Endothelial cell of umbilical vein (primary cell): Measurements from ENCODE around the gene SLC22A23. TPM values are rescaled to one million over a fixed set of nuclear protein-coding genes. Genes with fewer than 3 reads are reported as not detected.

Source experiments
- BruUV-seq: library from RNA; stranded (reverse); fragments of 400-500 nt; replicated peaks from 2 replicates; lab custom pipeline; 2021; lab: Mats Ljungman, UMichigan
- CTCF ChIA-PET: fragments of 300-600, 350-600 bp; sonication (Branson Sonifier 250); formaldehyde crosslinking; loops from one replicate; lab custom pipeline; 2021; ENCODE audit warnings: antibody characterized with exemption, inconsistent platforms; lab: Charles Lee
- POLR2A ChIA-PET: fragments of 300-600, 350-600 bp; sonication (Branson Sonifier 250); formaldehyde crosslinking; loops from one replicate; lab custom pipeline; 2021; ENCODE audit warnings: antibody characterized with exemption, inconsistent platforms; lab: Charles Lee
- DNase-seq: peaks from one replicate; pipeline ENCODE4 v3.0.0-alpha.2; 2011; ENCODE audit warnings: low read depth, low spot score
- FAIRE-seq: peaks from 2 replicates; lab custom pipeline; 2011; peaks lifted over from hg19 to GRCh38; lab: Jason Lieb, UNC
- H2AFZ ChIP-seq: 2 replicates; pipeline ENCODE4 v1.6.0; 2012; ENCODE audit warnings: low read depth, low read length, control low read depth, inconsistent platforms
- H3K27ac ChIP-seq: 2 replicates; pipeline ENCODE4 v1.5.1; 2011; ENCODE audit warnings: low read depth, mild to moderate bottlenecking, control low read depth, low read length, moderate library complexity; ENCODE audit not compliant: insufficient read depth
- H3K27me3 ChIP-seq, 2 experiments: 2 replicates each; pipeline versions ENCODE4 v1.6.0 to v1.6.1; 2011; ENCODE audit warnings: low read length in 2 of 2, mixed read lengths in 1 of 2; ENCODE audit not compliant: control insufficient read depth in 2 of 2, insufficient read depth in 2 of 2
- H3K36me3 ChIP-seq, 2 experiments: 2 replicates in 1 of 2; 3 replicates in 1 of 2; pipeline ENCODE4 v1.5.1; 2011; ENCODE audit warnings: low read length in 2 of 2, mild to moderate bottlenecking in 1 of 2, moderate library complexity in 1 of 2; ENCODE audit not compliant: control insufficient read depth in 2 of 2, insufficient read depth in 2 of 2; ENCODE audit errors: extremely low read depth in 1 of 2
- H3K4me1 ChIP-seq: 3 replicates; pipeline ENCODE4 v1.5.1; 2011; ENCODE audit warnings: mild to moderate bottlenecking, low read length; ENCODE audit not compliant: control insufficient read depth, insufficient read depth; ENCODE audit errors: extremely low read depth
- H3K4me2 ChIP-seq: 2 replicates; pipeline ENCODE4 v1.6.1; 2011; ENCODE audit warnings: low read length, control low read depth, mixed read lengths; ENCODE audit not compliant: insufficient read depth
- H3K4me3 ChIP-seq, 3 experiments: fragments of 200-600 bp in 1 of 3; sonication (generic), shearing (Covaris generic) in 1 of 3; replicated peaks in 1 of 3; 2 replicates each; pipeline ENCODE4 v1.5.1; 2011 to 2016; ENCODE audit warnings: control low read depth in 3 of 3, low read length in 3 of 3, mild to moderate bottlenecking in 2 of 3, inconsistent platforms in 1 of 3, low read depth in 1 of 3, moderate library complexity in 1 of 3; ENCODE audit not compliant: insufficient read depth in 1 of 3
- H3K79me2 ChIP-seq: 2 replicates; pipeline ENCODE4 v1.6.0; 2012; ENCODE audit warnings: low read length, inconsistent platforms; ENCODE audit not compliant: control insufficient read depth, insufficient read depth
- H3K9ac ChIP-seq: replicated peaks from 2 replicates; pipeline ENCODE3; 2011; ENCODE audit warnings: low read length, control low read depth; ENCODE audit not compliant: insufficient read depth; ENCODE audit errors: extremely low read depth
- H3K9me1 ChIP-seq: replicated peaks from 3 replicates; pipeline ENCODE4 v1.6.0; 2011; ENCODE audit warnings: mild to moderate bottlenecking, low read length; ENCODE audit not compliant: control insufficient read depth, insufficient read depth; ENCODE audit errors: extremely low read depth
- H3K9me3 ChIP-seq: replicated peaks from 2 replicates; pipeline ENCODE4 v1.5.1; 2012; ENCODE audit warnings: low read length, inconsistent platforms; ENCODE audit not compliant: control insufficient read depth, insufficient read depth
- H4K20me1 ChIP-seq: replicated peaks from 2 replicates; pipeline ENCODE3; 2011; ENCODE audit warnings: mild to moderate bottlenecking, low read length; ENCODE audit not compliant: control insufficient read depth, insufficient read depth; ENCODE audit errors: extremely low read depth
- EZH2 ChIP-seq: IDR thresholded peaks from 2 replicates; pipeline ENCODE4 v1.6.1; 2012; ENCODE audit warnings: borderline replicate concordance, low read depth, mild to moderate bottlenecking, moderate library complexity, low read length, inconsistent platforms; ENCODE audit not compliant: severe bottlenecking
- FOS ChIP-seq: IDR thresholded peaks from 2 replicates; pipeline ENCODE4 v1.6.1; 2011; ENCODE audit warnings: mild to moderate bottlenecking, low read length, moderate library complexity, borderline replicate concordance; ENCODE audit not compliant: insufficient read depth
- GATA2 ChIP-seq: IDR thresholded peaks from 2 replicates; pipeline ENCODE4 v1.7.0; 2011; ENCODE audit warnings: low read depth, mild to moderate bottlenecking, moderate library complexity, mixed read lengths, low read length; ENCODE audit not compliant: insufficient read length, insufficient read depth
- JUN ChIP-seq: IDR thresholded peaks from 2 replicates; pipeline ENCODE4 v1.6.1; 2011; ENCODE audit warnings: borderline replicate concordance, low read depth; ENCODE audit not compliant: insufficient read length, insufficient read depth
- MYC ChIP-seq: IDR thresholded peaks from one replicate; pipeline ENCODE4 v1.6.1; 2011; ENCODE audit warnings: mild to moderate bottlenecking, low read depth, low read length
- POLR2A ChIP-seq: IDR thresholded peaks from 2 replicates; pipeline ENCODE4 v1.6.1; 2012; ENCODE audit warnings: low read depth, mild to moderate bottlenecking, control low read depth, low read length
- POLR2AphosphoS5 ChIP-seq: IDR thresholded peaks from 2 replicates; pipeline ENCODE4 v1.6.1; 2012; ENCODE audit warnings: low read depth, mild to moderate bottlenecking, control low read depth, low read length, moderate library complexity; ENCODE audit not compliant: insufficient read depth
- dilution Hi-C: fragments of 300-500 bp; cut with MboI; formaldehyde crosslinking; loops from one replicate; pipeline ENCODE4 v1.15.0; 2019; ENCODE audit warnings: low sequenced_read_pairs; ENCODE audit not compliant: extremely low pct_ligation_motif_present
- intact Hi-C: fragments of 100-400 bp; cut with micrococcal nuclease; formaldehyde crosslinking; loops from one replicate; pipeline ENCODE4 v1.10.0; 2022
- polyA plus RNA-seq, 4 experiments: library from polyadenylated mRNA; depleted of rRNA in 3 of 4; stranded (reverse) in 3 of 4; unstranded in 1 of 4; fragments of >200 nt; gene quantifications; 2 replicates each; pipeline versions ENCODE4 v1.2.1 to v1.2.3, GENCODE V29; 2011 to 2012; ENCODE audit warnings: missing spikeins in 1 of 4
- total RNA-seq: library from RNA; stranded (reverse); gene quantifications from 2 replicates; pipeline ENCODE4 v1.2.3, GENCODE V29; 2021
- TF ChIP-seq, protein P1 (sequence below): IDR thresholded peaks from 2 replicates; pipeline ENCODE4 v1.6.1; 2011; ENCODE audit not compliant: insufficient read depth, insufficient read length
- TF ChIP-seq, protein P2 (sequence below), 2 donors: IDR thresholded peaks; 1 replicate in 1 of 2; 2 replicates in 1 of 2; pipeline ENCODE4 v1.5.1; 2011; ENCODE audit warnings: low read length in 2 of 2, mild to moderate bottlenecking in 2 of 2, moderate library complexity in 2 of 2, control low read depth in 1 of 2, inconsistent platforms in 1 of 2, low read depth in 1 of 2; ENCODE audit not compliant: insufficient read depth in 1 of 2; ENCODE audit errors: extremely low read depth in 1 of 2

The SLC22A23 gene
- total and polyA plus RNA-seq, 2 donors (not counting 3 experiments of a cell fraction or from before 2014, with no cell fraction given): 4.2 to 14.3 TPM

DNA sequence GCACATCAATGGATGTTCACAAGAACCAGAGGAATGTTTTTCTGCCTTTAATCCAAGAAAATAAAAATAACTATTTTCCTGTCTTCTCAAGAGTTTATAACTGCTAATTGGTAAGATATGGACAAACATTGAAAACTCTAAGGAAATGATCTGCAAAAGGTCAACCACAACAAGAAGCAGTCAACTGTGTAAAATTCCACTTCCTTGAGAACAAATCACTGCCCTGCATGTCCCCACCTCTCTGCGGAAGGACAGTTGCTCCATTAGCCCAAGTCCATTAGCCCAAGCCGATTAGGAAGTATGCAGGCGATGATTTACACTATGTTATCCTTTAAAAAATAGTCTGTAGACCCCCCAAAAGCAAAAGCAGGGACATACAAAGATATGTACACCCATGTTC, 27.6 kb downstream of the SLC22A23 start:
- no peaks in the 10 kb centered on the region for H3K9me1 ChIP-seq
- peaks cover 3% of the 10 kb centered on the region for H3K4me1 ChIP-seq
- dilution Hi-C loops: no loop called here
- TF ChIP-seq EZH2 (no peak), FOS (no peak), JUN (no peak), GATA2 (no peak), POLR2A (no peak), POLR2AphosphoS5 (no peak), MYC (no peak)
- TF ChIP-seq, protein P1, sequence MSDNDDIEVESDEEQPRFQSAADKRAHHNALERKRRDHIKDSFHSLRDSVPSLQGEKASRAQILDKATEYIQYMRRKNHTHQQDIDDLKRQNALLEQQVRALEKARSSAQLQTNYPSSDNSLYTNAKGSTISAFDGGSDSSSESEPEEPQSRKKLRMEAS: no peak
- TF ChIP-seq, protein P2, sequence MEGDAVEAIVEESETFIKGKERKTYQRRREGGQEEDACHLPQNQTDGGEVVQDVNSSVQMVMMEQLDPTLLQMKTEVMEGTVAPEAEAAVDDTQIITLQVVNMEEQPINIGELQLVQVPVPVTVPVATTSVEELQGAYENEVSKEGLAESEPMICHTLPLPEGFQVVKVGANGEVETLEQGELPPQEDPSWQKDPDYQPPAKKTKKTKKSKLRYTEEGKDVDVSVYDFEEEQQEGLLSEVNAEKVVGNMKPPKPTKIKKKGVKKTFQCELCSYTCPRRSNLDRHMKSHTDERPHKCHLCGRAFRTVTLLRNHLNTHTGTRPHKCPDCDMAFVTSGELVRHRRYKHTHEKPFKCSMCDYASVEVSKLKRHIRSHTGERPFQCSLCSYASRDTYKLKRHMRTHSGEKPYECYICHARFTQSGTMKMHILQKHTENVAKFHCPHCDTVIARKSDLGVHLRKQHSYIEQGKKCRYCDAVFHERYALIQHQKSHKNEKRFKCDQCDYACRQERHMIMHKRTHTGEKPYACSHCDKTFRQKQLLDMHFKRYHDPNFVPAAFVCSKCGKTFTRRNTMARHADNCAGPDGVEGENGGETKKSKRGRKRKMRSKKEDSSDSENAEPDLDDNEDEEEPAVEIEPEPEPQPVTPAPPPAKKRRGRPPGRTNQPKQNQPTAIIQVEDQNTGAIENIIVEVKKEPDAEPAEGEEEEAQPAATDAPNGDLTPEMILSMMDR (IDR thresholded peaks at IDR 0.05; ENCODE audit: extremely low read depth in 1 of 2, insufficient read depth in 1 of 2, low read depth in 1 of 2, low read length in 2 of 2): no peak
- H2AFZ ChIP-seq: no peak overlapping the region
- no peak overlapping the region for H3K4me2 ChIP-seq
- no peak overlapping the region for H3K27ac ChIP-seq
- no peak overlapping the region for H3K4me3 ChIP-seq
- peaks cover 0 to 1% of the 10 kb centered on the region in 2 experiments for H3K27me3 ChIP-seq
- intact Hi-C loops: no loop called here
- BruUV-seq: no TSS peak
- DNase-seq (no peak), FAIRE-seq (no peak)
- POLR2A ChIA-PET: no interaction called here
- no peaks in the 10 kb centered on the region for H3K9me3 ChIP-seq
- H3K36me3 ChIP-seq: no peaks in the 10 kb centered on the region
- H4K20me1 ChIP-seq: no peaks in the 10 kb centered on the region
- H3K9ac ChIP-seq: no peak overlapping the region
- no peaks in the 10 kb centered on the region for H3K79me2 ChIP-seq
- CTCF ChIA-PET: interaction anchor here (3.2 kb wide), 1 partner anchor 18 kb away, joined by 14 read pairs; no protein-coding TSS in a partner anchor
